Loucy (cell line): ENCODE results near the gene HOXD13.

Experiments used
- H2AFZ ChIP-seq: fragments of 200-600 bp; sonication (generic); 2 replicates; pipeline ENCODE4 v1.6.0; 2016; ENCODE audit warnings: antibody characterized with exemption, mild to moderate bottlenecking, low read length, moderate library complexity
- H3F3A ChIP-seq: fragments of 200-600 bp; 2 replicates; pipeline ENCODE4 v1.6.0; 2016; ENCODE audit warnings: antibody characterized with exemption, low read depth, mild to moderate bottlenecking
- H3K27me3 ChIP-seq: fragments of 200-600 bp; sonication (generic); 2 replicates; pipeline ENCODE4 v1.6.1; 2014; ENCODE audit warnings: low read length, mild to moderate bottlenecking; ENCODE audit not compliant: insufficient read depth, poor library complexity, severe bottlenecking
- H3K36me3 ChIP-seq: fragments of 200-600 bp; sonication (generic); 2 replicates; pipeline ENCODE4 v1.6.1; 2016; ENCODE audit warnings: low read length; ENCODE audit not compliant: insufficient read depth
- H3K4me1 ChIP-seq: fragments of 200-600 bp; sonication (generic); 2 replicates; pipeline ENCODE4 v1.5.1; 2014; ENCODE audit warnings: low read length, mild to moderate bottlenecking; ENCODE audit not compliant: insufficient read depth, poor library complexity, severe bottlenecking
- H3K4me2 ChIP-seq: fragments of 200-600 bp; sonication (generic); 2 replicates; pipeline ENCODE4 v1.6.0; 2014; ENCODE audit warnings: antibody characterized with exemption, low read length, low read depth, mild to moderate bottlenecking; ENCODE audit not compliant: poor library complexity, severe bottlenecking
- H3K4me3 ChIP-seq: fragments of 200-600 bp; sonication (generic); 2 replicates; pipeline ENCODE4 v1.5.1; 2014; ENCODE audit warnings: low read length, mild to moderate bottlenecking, mixed read lengths; ENCODE audit not compliant: poor library complexity, severe bottlenecking
- H3K79me2 ChIP-seq: fragments of 200-600 bp; sonication (generic); 2 replicates; pipeline ENCODE4 v1.6.1; 2014; ENCODE audit warnings: low read length; ENCODE audit not compliant: insufficient read depth
- H3K9ac ChIP-seq: fragments of 200-600 bp; sonication (generic); 2 replicates; pipeline ENCODE4 v1.6.0; 2014; ENCODE audit warnings: mild to moderate bottlenecking, low read depth, low read length, moderate library complexity; ENCODE audit not compliant: poor library complexity, severe bottlenecking
- H3K9me2 ChIP-seq: fragments of 200-600 bp; sonication (generic); replicated peaks from 2 replicates; pipeline ENCODE4 v1.6.1; 2016; ENCODE audit warnings: low read depth, low read length, mixed read lengths
- H3K9me3 ChIP-seq: fragments of 200-600 bp; sonication (generic); 2 replicates; pipeline ENCODE4 v1.6.1; 2014; ENCODE audit warnings: mild to moderate bottlenecking, antibody characterized with exemption, low read length, low read depth; ENCODE audit not compliant: insufficient read depth
- H4K20me1 ChIP-seq: fragments of 200-600 bp; sonication (generic); 2 replicates; pipeline ENCODE4 v1.6.0; 2014; ENCODE audit warnings: antibody characterized with exemption, low read length, mild to moderate bottlenecking; ENCODE audit not compliant: insufficient read depth, poor library complexity, severe bottlenecking
- CTCF ChIP-seq: fragments of 200-600 bp; sonication (generic); conservative IDR thresholded peaks from 2 replicates; pipeline ENCODE4 v1.5.1; 2014; ENCODE audit warnings: mild to moderate bottlenecking, antibody characterized with exemption, low read length
- EZH2phosphoT487 ChIP-seq: fragments of 200-600 bp; IDR thresholded peaks from 2 replicates; pipeline ENCODE4 v1.6.1; 2018; ENCODE audit warnings: antibody characterized with exemption, mild to moderate bottlenecking, moderate library complexity, borderline replicate concordance

The HOXD13 gene

GRCh38 chr2:176099159-176099727 is 6.7 kb downstream of the HOXD13 start:
- no peaks in the 10 kb centered on the region for H4K20me1 ChIP-seq
- no peak overlapping the region for H2AFZ ChIP-seq
- H3K36me3 ChIP-seq: no peaks in the 10 kb centered on the region
- TF ChIP-seq CTCF (no peak), EZH2phosphoT487 (no peak)
- H3F3A ChIP-seq: no peaks in the 10 kb centered on the region
- H3K4me1 ChIP-seq: peaks cover 17% of the 10 kb centered on the region
- no peak overlapping the region for H3K4me3 ChIP-seq
- no peak overlapping the region for H3K9ac ChIP-seq
- no peak overlapping the region for H3K4me2 ChIP-seq
- H3K27me3 ChIP-seq: no peaks in the 10 kb centered on the region
- H3K79me2 ChIP-seq: no peaks in the 10 kb centered on the region
- H3K9me2 ChIP-seq: no peaks in the 10 kb centered on the region
- H3K9me3 ChIP-seq: no peaks in the 10 kb centered on the region

GRCh38 chr2:176099728-176100546 is 7.4 kb downstream of the HOXD13 start, which contains the start of gene HOXD12:
HOXD12 (plus strand) TSS chr2:176099795; CDS start chr2:176099802, 7 bp downstream.
- Histone ChIP-seq H3K36me3 (no peaks in the 10 kb centered on the region), H3K27me3 (no peaks in the 10 kb centered on the region), H3K4me1 (peaks cover 20% of the 10 kb centered on the region), H3K79me2 (no peaks in the 10 kb centered on the region), H3K9ac (no peak within 1 kb of the TSS), H3K9me2 (no peaks in the 10 kb centered on the region), H3K9me3 (no peaks in the 10 kb centered on the region), H3F3A (no peaks in the 10 kb centered on the region), H4K20me1 (no peaks in the 10 kb centered on the region), H3K4me2 (no peak within 1 kb of the TSS), H2AFZ (no peak within 1 kb of the TSS), H3K4me3 (no peak within 1 kb of the TSS)
- TF ChIP-seq EZH2phosphoT487 (no peak), CTCF (no peak)

- Histone ChIP-seq H3K4me3 (no peak overlapping the region), H3K4me2 (no peak overlapping the region), H2AFZ (no peak overlapping the region), H3K9me3 (no peaks in the 10 kb centered on the region), H3K79me2 (no peaks in the 10 kb centered on the region), H3K36me3 (no peaks in the 10 kb centered on the region), H3K9ac (no peak overlapping the region), H4K20me1 (no peaks in the 10 kb centered on the region), H3K27me3 (no peaks in the 10 kb centered on the region), H3K9me2 (no peaks in the 10 kb centered on the region), H3K4me1 (peaks cover 18% of the 10 kb centered on the region), H3F3A (no peaks in the 10 kb centered on the region)
- TF ChIP-seq CTCF (no peak), EZH2phosphoT487 (no peak)
Measured at GRCh38 chr2:176100547-176101140, 8.1 kb downstream of the HOXD13 start.
